Muscle of leg (tissue), 11 donors: ENCODE data around the gene NLRP5. TPM values are rescaled to one million over a fixed set of nuclear protein-coding genes. Genes with fewer than 3 reads are reported as not detected.
A peak's percentile ranks its signal among the peaks of the same experiment; 100 is the strongest.
"Not testable (repeated sequence)": the region's sequence is repeated elsewhere in the genome, so short reads cannot be mapped to it uniquely, and the experiment has no call there.

Experiments used
- DNase-seq: peaks from one replicate; pipeline ENCODE4 v3.0.0; 2013
- H3K27ac ChIP-seq: one replicate; pipeline ENCODE4 v1.5.1; 2013; ENCODE audit warnings: mild to moderate bottlenecking, low read length, control low read depth
- H3K27me3 ChIP-seq: one replicate; pipeline ENCODE4 v1.6.1; 2013; ENCODE audit warnings: low read length; ENCODE audit not compliant: control insufficient read depth, insufficient read depth
- H3K36me3 ChIP-seq: one replicate; pipeline ENCODE4 v1.6.1; 2013; ENCODE audit warnings: low read length; ENCODE audit not compliant: control insufficient read depth, insufficient read depth
- H3K4me1 ChIP-seq: one replicate; pipeline ENCODE4 v1.6.1; 2013; ENCODE audit warnings: low read length; ENCODE audit not compliant: control insufficient read depth, insufficient read depth
- H3K4me3 ChIP-seq: one replicate; pipeline ENCODE4 v1.5.1; 2013; ENCODE audit warnings: low read length, control low read depth
- H3K9me3 ChIP-seq: replicated peaks from 2 replicates; pipeline ENCODE4 v1.6.1; 2013; ENCODE audit warnings: low read depth, low read length; ENCODE audit not compliant: control insufficient read depth
- WGBS: methylation state at CpG from one replicate; pipeline ENCODE4 v1.1.5; 2013; ENCODE audit warnings: missing lambda C conversion rate; ENCODE audit not compliant: insufficient coverage; 5-methylcytosine and 5-hydroxymethylcytosine counted together
- polyA plus RNA-seq, 8 donors: library from polyadenylated mRNA; unstranded; fragments of 120-200 nt; gene quantifications; one replicate each; pipeline versions ENCODE4 v1.2.1 to v1.2.3, GENCODE V29; 2013; ENCODE audit warnings: inconsistent platforms in 1 of 8, low replicate concordance in 1 of 8; ENCODE audit not compliant: insufficient read length in 8 of 8, insufficient read depth in 1 of 8
- total RNA-seq: library from RNA; stranded (reverse); fragments of 120-200 nt; gene quantifications from one replicate; pipeline ENCODE4 v1.2.4, GENCODE V29; 2013

The NLRP5 gene
- total and polyA plus RNA-seq, 9 donors = not detected

DNA sequence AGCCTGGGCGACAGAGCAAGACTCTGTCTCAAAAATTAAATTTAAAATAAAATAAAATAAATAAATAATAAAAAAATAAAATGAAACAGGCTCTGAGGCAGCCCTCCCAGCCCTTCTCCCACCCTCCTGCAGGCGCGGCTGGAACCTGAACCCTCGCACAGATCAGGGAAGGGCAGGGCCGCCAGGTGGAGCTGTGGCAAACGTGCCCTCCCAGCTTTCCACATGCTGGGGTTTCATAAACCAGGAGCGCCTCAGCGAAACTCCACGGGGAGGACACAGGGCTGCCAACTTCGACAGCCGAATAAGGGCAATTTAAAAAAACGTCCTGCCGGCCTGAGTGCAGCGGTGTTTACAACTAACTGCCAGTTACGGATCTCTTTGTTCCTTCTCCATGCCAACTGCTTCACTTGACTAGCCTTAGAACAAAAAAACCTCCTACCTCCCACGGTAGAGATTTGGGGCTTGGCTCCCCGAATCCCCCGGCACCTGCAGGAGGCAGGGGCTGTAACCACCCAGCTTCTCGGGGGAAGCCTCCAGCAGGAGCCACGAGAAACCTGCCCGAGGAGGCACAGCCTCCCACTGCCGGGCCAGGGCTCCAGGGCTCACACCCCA lies 118.6 kb downstream of the NLRP5 start:
- DNase-seq = peak; percentile 55
- Histone ChIP-seq H3K4me1 (peaks cover 37% of the 10 kb centered on the region), H3K4me3 (no peak overlapping the region), H3K27me3 (no peaks in the 10 kb centered on the region), H3K36me3 (peaks cover 25% of the 10 kb centered on the region), H3K9me3 (no peaks in the 10 kb centered on the region), H3K27ac (peak overlapping the region; percentile 35)
- 14% methylated on average over 18 of the region's 22 CpGs for WGBS

DNA sequence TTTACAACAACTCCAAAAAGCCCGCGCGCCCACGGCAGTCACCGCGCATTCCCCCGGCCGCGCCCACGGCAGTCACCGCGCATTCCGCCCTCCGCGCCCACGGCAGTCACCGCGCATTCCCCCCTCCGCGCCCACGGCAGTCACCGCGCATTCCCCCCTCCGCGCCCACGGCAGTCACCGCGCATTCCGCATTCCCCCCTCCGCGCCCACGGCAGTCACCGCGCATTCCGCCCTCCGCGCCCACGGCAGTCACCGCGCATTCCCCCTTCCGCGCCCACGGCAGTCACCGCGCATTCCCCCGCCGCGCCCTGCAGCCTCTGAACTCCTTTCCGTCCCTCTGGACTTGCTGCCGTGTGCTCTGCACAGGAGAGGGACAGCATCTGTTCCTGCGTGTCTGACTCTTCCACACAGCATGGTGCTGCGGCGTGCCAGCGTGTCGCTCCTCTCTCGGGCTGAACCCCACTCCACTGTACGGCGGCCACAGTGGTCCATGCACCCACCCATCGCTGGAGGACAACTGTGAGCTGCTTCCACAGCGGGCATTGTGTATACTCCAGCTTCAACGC lies 119.3 kb downstream of the NLRP5 start:
- H3K27me3 ChIP-seq, DNase-seq, H3K4me3 ChIP-seq, H3K27ac ChIP-seq, H3K9me3 ChIP-seq: not testable (repeated sequence)
- peaks cover 44% of the 10 kb centered on the region for H3K4me1 ChIP-seq
- WGBS = 92% methylated on average over 50 of the region's 61 CpGs
- H3K36me3 ChIP-seq = peaks cover 20% of the 10 kb centered on the region

DNA sequence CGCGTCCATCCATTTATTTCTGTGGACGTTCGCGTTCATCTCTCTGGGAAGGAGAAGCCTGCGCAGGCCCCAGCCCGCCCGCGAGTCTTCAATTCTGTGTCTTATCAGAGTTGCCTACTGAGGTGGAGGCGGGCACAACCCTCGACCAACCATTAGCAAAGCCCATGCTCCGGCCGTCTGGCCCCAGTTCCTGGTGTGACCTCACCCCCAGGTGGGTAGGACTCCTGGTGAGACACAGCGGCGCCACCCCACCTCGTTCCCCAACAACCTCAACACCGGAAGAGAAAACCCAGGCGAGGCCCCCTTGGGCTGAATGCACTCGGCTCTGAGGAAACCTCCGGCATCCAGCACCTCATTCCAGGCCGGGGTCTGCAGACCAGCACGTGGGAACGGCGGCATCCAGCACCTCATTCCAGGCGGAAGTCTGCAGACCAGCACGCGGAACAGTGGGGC lies 119.8 kb downstream of the NLRP5 start:
- no peak for DNase-seq
- H3K4me1 ChIP-seq = peaks cover 49% of the 10 kb centered on the region
- 65% methylated on average over 26 of the region's 27 CpGs for WGBS
- no peaks in the 10 kb centered on the region for H3K9me3 ChIP-seq
- no peak overlapping the region for H3K27ac ChIP-seq
- H3K27me3 ChIP-seq = no peaks in the 10 kb centered on the region
- peaks cover 17% of the 10 kb centered on the region for H3K36me3 ChIP-seq
- no peak overlapping the region for H3K4me3 ChIP-seq

- Histone ChIP-seq H3K4me1 (peaks cover 55% of the 10 kb centered on the region), H3K27ac (no peak overlapping the region), H3K36me3 (peaks cover 19% of the 10 kb centered on the region), H3K4me3 (no peak overlapping the region), H3K27me3 (no peaks in the 10 kb centered on the region), H3K9me3 (no peaks in the 10 kb centered on the region)
- no peak for DNase-seq
- 84% methylated on average over 7 of the region's 11 CpGs for WGBS
Observed at GRCh38 chr19:56106993-56107392, 120.4 kb downstream of the NLRP5 start.

GRCh38 chr19:56107626-56108351 lies 121.2 kb downstream of the NLRP5 start:
- Histone ChIP-seq H3K4me3 (no peak overlapping the region), H3K27me3 (no peaks in the 10 kb centered on the region), H3K4me1 (peaks cover 62% of the 10 kb centered on the region), H3K36me3 (peaks cover 13% of the 10 kb centered on the region), H3K27ac (no peak overlapping the region), H3K9me3 (no peaks in the 10 kb centered on the region)
- DNase-seq = no peak
- WGBS = 54% methylated on average over 21 of the region's 27 CpGs

DNA sequence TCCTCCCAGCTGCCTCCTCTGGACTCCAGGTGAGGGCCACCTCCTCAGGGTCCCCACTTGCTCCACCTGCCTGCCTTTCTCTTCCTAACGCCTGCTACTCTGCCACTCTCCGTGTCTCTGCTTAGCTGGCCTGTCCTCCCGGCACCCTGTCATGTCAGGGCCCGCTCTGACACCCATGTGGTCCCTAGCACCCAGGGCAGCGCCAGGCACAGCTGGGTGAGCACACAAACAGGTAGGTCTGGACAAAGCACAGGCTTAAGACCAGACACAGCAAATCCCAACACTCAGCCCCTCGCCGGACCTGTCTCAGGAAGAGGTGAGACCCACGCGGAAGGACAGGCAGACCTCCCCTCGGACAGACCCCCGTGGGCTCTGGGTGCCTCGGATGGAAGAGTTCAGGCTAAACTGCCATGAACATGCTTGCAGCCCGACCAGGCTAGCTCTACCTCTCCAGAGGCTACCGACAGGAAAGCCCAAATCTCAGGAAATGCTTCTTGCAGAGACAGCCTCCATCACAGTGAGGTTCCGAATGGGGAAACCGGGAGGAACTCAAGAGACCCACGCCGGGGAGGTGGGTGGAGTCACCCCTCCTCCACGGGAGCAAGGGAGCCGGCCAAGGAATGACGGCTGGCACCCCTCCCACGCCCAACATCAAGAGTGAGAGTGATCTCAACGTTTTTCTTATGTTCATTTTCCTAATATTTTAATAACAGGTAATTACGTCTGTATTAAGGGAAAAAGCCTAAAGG lies 122.0 kb downstream of the NLRP5 start:
- DNase-seq = peak; percentile 74
- H3K9me3 ChIP-seq = no peaks in the 10 kb centered on the region
- H3K4me1 ChIP-seq = peaks cover 70% of the 10 kb centered on the region
- peaks cover 13% of the 10 kb centered on the region for H3K36me3 ChIP-seq
- H3K4me3 ChIP-seq = peak overlapping the region; percentile 2
- WGBS = 34% methylated on average over 14 of the region's 24 CpGs
- H3K27ac ChIP-seq = peak overlapping the region; percentile 16
- no peaks in the 10 kb centered on the region for H3K27me3 ChIP-seq

DNA sequence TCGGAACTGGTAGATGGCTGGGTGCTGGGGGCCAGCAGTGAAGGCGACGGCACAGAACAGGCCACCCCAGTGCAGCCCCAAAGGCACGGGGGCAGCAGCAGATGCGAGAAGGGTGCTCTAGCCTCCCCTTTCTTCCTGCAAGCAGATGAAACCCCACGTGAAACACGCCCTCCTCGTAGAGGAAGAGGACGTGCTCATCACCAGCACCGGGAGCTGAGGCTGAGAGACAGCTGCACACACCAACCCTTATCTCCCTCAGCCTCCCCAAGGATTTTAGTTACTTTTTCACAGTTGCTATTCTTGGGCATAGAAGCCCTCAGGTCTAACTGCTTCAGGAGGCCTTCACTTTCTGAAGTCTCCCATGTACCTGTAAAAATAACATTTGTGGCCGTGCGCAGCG lies 122.7 kb downstream of the NLRP5 start:
- Histone ChIP-seq H3K4me3 (peak overlapping the region; percentile 2), H3K9me3 (no peaks in the 10 kb centered on the region), H3K36me3 (peaks cover 13% of the 10 kb centered on the region), H3K27ac (peak overlapping the region; percentile 16), H3K4me1 (peaks cover 76% of the 10 kb centered on the region), H3K27me3 (no peaks in the 10 kb centered on the region)
- DNase-seq = peak; percentile 66
- WGBS = 12% methylated on average over 10 of the region's 13 CpGs

DNA sequence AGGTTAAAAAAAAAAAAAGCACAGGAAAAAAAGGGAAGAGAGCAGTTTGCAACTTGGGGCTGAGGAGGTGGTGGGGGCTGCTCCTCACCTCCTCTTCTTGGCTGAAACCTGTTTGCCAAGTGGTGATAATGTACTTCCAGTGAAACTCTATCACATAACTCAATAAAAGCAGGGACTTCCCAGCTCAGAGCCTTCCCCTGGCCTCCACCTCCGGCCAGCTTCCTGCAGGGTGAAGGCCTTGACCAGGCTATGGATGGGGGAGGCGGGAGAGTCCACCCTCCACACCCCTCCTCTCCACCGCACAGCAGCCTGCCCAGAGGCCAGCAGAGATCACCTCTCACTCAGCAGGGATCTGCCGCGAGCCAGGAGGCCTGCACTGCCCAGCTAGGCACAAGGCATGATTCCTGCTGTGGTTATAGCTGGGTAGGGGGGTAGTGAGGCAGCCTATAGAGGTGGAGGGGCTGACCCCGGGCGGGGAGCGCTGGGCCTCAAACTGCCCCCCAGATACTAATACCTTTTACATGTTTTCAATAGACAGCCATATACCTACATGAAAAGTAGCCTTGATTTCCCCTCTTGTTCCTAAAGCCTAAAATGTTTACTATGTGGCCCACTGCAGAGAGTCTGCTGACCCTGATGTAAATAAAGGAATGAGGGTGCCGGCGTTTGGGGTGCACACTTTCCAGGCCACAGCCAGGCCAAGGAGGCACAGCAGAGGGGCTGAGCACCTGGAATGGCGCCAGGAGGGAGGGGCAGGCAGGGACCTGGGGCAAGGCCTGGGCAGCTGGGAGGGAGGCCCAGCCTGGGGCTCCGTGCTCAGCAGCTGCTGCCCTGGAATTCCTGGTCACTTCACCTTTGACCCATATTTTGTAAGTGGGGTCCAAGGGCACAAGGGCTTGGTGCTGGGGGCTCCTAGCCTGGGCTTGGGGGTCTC lies 124.2 kb downstream of the NLRP5 start:
- Histone ChIP-seq H3K27ac (peak overlapping the region; percentile 90), H3K4me3 (no peak overlapping the region), H3K36me3 (peaks cover 16% of the 10 kb centered on the region), H3K27me3 (no peaks in the 10 kb centered on the region), H3K9me3 (no peaks in the 10 kb centered on the region), H3K4me1 (peaks cover 82% of the 10 kb centered on the region)
- 6% methylated on average over 2 of the region's 12 CpGs for WGBS
- DNase-seq = peak; percentile 55
